ENCODE data around the gene CREB5. TPM values are rescaled to one million over a fixed set of nuclear protein-coding genes. Genes with fewer than 3 reads are reported as not detected.

Gene CREB5
- total RNA-seq, 1 donor from 2014 or later, result 13.6 TPM

DNA sequence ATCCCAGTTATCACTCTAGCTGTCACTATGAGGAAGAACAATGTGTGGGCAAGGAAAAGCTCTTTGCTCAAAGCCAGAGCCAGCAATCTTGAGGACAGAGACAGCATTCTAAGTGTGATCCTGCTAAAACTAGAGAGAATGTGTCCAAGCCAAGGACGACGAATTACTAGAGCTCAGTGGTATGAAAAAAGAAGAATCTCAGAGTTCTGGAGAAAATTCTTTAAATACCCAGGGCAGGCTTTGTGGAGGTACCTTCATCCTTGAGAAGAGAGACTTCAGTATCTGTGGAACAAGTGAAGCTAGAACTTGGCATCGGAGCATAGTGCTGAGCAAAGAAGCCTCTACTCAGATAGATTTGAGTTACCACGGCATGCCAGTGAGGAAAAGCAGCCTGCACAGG, 336.0 kb downstream of the CREB5 start:
- Mint-ChIP-seq H3K36me3 (no peaks in the 10 kb centered on the region), H3K4me1 (peaks cover 28% of the 10 kb centered on the region), H3K27me3 (ENCODE audit: low read depth) (no peaks in the 10 kb centered on the region), H3K4me3 (no peak overlapping the region), H3K27ac (no peak overlapping the region), H3K9me3 (no peaks in the 10 kb centered on the region)
- no peak for DNase-seq (ENCODE audit: low spot score in 2 of 2, unreplicated experiment in 2 of 2)
- TF ChIP-seq, protein P1, sequence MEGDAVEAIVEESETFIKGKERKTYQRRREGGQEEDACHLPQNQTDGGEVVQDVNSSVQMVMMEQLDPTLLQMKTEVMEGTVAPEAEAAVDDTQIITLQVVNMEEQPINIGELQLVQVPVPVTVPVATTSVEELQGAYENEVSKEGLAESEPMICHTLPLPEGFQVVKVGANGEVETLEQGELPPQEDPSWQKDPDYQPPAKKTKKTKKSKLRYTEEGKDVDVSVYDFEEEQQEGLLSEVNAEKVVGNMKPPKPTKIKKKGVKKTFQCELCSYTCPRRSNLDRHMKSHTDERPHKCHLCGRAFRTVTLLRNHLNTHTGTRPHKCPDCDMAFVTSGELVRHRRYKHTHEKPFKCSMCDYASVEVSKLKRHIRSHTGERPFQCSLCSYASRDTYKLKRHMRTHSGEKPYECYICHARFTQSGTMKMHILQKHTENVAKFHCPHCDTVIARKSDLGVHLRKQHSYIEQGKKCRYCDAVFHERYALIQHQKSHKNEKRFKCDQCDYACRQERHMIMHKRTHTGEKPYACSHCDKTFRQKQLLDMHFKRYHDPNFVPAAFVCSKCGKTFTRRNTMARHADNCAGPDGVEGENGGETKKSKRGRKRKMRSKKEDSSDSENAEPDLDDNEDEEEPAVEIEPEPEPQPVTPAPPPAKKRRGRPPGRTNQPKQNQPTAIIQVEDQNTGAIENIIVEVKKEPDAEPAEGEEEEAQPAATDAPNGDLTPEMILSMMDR (IDR thresholded peaks at IDR 0.05; ENCODE audit: unreplicated experiment), result no peak

DNA sequence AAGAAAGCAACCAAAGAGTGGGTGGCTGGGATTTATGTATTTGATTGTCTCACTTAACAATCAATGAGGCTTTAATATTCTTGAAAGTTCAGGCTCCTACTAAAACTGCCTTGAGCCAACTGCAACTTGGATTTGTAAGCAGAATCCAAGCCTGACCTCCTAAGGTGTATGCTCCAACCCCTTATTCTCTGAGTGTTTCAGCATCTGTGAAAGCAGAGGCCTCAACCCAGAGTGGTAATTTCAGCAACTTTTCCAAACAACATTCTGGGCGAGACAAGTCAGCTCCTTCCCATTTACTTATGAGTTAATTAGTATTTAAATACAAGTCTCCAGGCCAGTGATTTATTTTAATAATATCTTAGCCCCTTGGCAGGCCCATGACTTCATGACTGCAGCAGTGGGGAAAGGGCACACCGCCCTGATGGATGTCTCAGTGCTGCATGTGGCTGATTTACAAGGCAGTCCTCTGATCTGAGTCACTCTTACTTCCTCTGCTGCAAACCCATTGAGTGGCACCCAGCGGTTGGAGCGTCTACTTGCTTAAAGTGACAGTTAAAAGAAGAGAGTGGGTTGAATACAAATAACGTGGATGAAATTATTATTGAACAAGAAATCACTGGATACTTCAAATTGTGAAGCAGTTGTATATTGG, 336.7 kb downstream of the CREB5 start:
- TF ChIP-seq, protein P1 (IDR thresholded peaks at IDR 0.05; ENCODE audit: unreplicated experiment), result no peak
- Mint-ChIP-seq H3K4me3 (no peak overlapping the region), H3K36me3 (no peaks in the 10 kb centered on the region), H3K9me3 (no peaks in the 10 kb centered on the region), H3K4me1 (peaks cover 28% of the 10 kb centered on the region), H3K27ac (no peak overlapping the region), H3K27me3 (ENCODE audit: low read depth) (no peaks in the 10 kb centered on the region)
- no peak for DNase-seq (ENCODE audit: low spot score in 2 of 2, unreplicated experiment in 2 of 2)

DNA sequence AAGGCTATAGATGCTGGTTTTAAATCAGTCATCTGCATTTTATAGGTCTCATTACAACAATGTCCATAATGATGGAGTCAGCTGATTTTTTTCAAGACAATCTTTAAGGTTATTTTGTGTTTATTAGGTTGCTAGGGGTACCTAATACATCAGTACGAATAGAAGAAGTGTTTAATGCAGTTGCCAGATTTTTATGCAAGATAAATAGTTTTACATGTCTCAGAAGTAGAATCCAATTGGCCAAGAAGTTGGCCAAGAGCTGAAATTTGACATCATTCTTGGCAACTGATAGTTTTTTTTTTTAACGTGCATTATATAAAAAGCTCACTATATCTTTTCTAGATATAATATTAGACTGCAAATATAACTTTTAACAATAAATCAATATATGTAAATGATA, 337.3 kb downstream of the CREB5 start:
- no peak overlapping the region for H3K4me3 Mint-ChIP-seq
- peaks cover 28% of the 10 kb centered on the region for H3K4me1 Mint-ChIP-seq
- DNase-seq (ENCODE audit: low spot score in 2 of 2, unreplicated experiment in 2 of 2), result no peak

DNA sequence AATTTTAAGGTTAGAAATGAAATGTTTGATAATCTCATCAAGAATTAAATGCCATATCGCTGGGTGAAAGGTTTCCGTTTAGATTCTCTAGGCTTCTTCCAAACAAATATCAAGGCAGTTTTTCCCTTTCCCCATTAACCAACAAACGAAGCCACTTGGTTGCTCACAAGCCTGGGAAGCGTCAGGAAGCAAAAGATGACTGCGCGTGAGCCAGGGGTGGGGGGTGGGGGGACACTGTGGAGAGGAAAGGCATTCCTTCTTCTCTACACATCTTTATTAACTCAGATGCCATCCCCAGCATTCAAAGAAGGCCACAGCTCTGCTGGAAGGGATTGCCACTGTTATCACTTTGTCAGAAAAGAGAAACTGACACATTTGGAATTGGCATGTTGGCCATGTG, 338.7 kb downstream of the CREB5 start:
- Mint-ChIP-seq H3K4me1 (peaks cover 28% of the 10 kb centered on the region), H3K4me3 (no peak overlapping the region), H3K27me3 (ENCODE audit: low read depth) (no peaks in the 10 kb centered on the region), H3K36me3 (no peaks in the 10 kb centered on the region), H3K27ac (no peak overlapping the region), H3K9me3 (no peaks in the 10 kb centered on the region)
- TF ChIP-seq, protein P1 (IDR thresholded peaks at IDR 0.05; ENCODE audit: unreplicated experiment), result no peak
- no peak for DNase-seq (ENCODE audit: low spot score in 2 of 2, unreplicated experiment in 2 of 2)

More for the DNA sequence above, 337.3 kb downstream of the CREB5 start:
- no peaks in the 10 kb centered on the region for H3K36me3 Mint-ChIP-seq
- H3K9me3 Mint-ChIP-seq, result no peaks in the 10 kb centered on the region
- TF ChIP-seq, protein P1 (IDR thresholded peaks at IDR 0.05; ENCODE audit: unreplicated experiment), result no peak
- H3K27ac Mint-ChIP-seq, result no peak overlapping the region
- no peaks in the 10 kb centered on the region for H3K27me3 Mint-ChIP-seq (ENCODE audit: low read depth)

DNA sequence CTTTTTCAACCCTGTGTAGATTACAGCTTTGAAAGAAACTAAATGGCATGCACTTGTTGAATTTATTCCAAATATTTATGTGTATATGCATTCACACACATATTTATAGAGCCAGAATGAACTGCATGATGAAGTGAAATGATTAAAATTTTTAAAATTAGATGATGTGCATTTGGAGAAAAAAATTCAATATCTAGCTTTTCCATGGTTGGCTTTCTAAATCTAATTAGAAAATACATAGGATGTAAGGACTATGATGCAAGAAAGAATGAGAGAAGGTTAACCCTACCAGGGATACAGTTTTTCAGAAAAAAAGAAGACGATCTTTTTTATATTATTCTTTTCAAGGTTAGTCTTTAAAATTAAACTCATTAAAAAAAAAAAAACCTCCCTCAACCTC, 341.3 kb downstream of the CREB5 start:
- H3K27me3 Mint-ChIP-seq (ENCODE audit: low read depth), result no peaks in the 10 kb centered on the region
- no peak for DNase-seq (ENCODE audit: low spot score in 2 of 2, unreplicated experiment in 2 of 2)
- H3K4me3 Mint-ChIP-seq, result no peak overlapping the region
- no peaks in the 10 kb centered on the region for H3K9me3 Mint-ChIP-seq
- H3K27ac Mint-ChIP-seq, result no peak overlapping the region
- peaks cover 8% of the 10 kb centered on the region for H3K4me1 Mint-ChIP-seq
- TF ChIP-seq, protein P1 (IDR thresholded peaks at IDR 0.05; ENCODE audit: unreplicated experiment), result no peak
- peaks cover 3% of the 10 kb centered on the region for H3K36me3 Mint-ChIP-seq

Data from mesothelial cell of epicardium (in vitro differentiated cells).